ENCODE data around the gene CDC42EP3. TPM values are rescaled to one million over a fixed set of nuclear protein-coding genes. Genes with fewer than 3 reads are reported as not detected.

The CDC42EP3 gene
- total and polyA plus RNA-seq, 9 donors = 12.0 to 82.7 (median 27.6) TPM

GRCh38 chr2:37705191-37705590 lies 33.7 kb upstream of the CDC42EP3 start:
- no peak overlapping the region for H3K27ac ChIP-seq
- intact Hi-C loops (cut with DNase I) = no loop called here
- WGBS, 3 donors = 89 to 91% (median 89%) methylated on average over 2 of the region's 2 CpGs

DNA sequence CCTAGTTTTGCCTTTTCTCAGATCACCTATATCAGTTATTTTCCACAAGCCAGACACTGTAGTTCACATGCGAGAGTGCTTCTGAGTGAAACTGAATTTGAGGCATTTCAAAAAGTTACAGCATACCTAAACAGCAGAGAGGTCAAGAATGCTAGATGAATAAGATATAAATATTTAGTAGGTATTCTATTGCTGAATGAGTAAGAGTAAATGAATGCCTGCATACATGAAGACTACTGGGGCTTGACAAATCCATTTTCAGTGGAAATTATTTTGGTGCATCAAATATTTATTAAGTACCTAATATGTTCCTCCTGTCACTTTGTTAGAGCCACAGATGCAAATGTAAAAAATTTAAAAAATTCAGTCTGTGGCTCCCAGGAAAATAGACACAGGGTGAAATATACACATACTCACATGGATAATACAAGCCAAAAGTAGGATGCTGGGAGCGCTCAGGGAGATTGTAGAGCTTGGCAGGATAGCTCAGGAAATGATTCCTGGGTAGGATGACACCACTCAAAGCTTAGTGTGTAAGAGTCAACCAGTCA lies 27.6 kb upstream of the CDC42EP3 start:
- Histone ChIP-seq H3K4me1 (ENCODE audit: insufficient read depth) (no peaks in the 10 kb centered on the region), H3K4me3 (no peak overlapping the region), H3K27me3 (no peaks in the 10 kb centered on the region), H3K27ac (no peak overlapping the region), H3K9me3 (no peaks in the 10 kb centered on the region), H3K36me3 (no peaks in the 10 kb centered on the region)
- WGBS, 3 donors = 89 to 94% (median 93%) methylated on average over 2 of the region's 2 CpGs
- no peak for TF ChIP-seq EP300 (IDR thresholded peaks at IDR 0.05)
- no peak for TF ChIP-seq CTCF (IDR thresholded peaks at IDR 0.05)
- no peak for TF ChIP-seq POLR2A (IDR thresholded peaks at IDR 0.05)
- intact Hi-C loops (cut with DNase I) = no loop called here
- DNase-seq = no peak

More at GRCh38 chr2:37705191-37705590, 33.7 kb upstream of the CDC42EP3 start:
- H3K4me1 ChIP-seq (ENCODE audit: insufficient read depth) = no peaks in the 10 kb centered on the region
- H3K36me3 ChIP-seq = no peaks in the 10 kb centered on the region
- no peaks in the 10 kb centered on the region for H3K9me3 ChIP-seq
- TF ChIP-seq EP300 (IDR thresholded peaks at IDR 0.05) (no peak), CTCF (IDR thresholded peaks at IDR 0.05) (no peak), POLR2A (IDR thresholded peaks at IDR 0.05) (no peak)
- no peak overlapping the region for H3K4me3 ChIP-seq
- no peak for DNase-seq
- H3K27me3 ChIP-seq = no peaks in the 10 kb centered on the region

DNA sequence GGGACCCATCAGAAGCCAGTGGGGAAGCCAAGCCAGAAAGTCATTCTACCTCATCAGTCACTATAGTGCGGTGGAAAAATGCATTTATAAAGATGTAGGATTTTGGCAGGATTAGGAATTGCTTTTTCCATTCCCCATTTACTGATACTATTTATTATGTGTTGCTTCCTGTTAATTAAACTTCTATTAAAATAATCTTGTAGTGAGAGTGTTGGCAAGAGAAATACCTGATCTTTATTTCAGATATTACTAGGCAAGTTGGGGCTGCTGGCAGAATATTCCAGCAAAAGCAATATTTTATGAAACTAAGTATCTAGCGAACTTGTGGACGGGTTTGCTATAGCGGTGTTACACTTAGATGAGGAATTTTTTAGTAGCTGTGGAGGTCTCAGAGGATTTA lies 23.9 kb upstream of the CDC42EP3 start:
- TF ChIP-seq EP300 (IDR thresholded peaks at IDR 0.05) (no peak), POLR2A (IDR thresholded peaks at IDR 0.05) (no peak), CTCF (IDR thresholded peaks at IDR 0.05) (no peak)
- H3K27ac ChIP-seq = no peak overlapping the region

DNA sequence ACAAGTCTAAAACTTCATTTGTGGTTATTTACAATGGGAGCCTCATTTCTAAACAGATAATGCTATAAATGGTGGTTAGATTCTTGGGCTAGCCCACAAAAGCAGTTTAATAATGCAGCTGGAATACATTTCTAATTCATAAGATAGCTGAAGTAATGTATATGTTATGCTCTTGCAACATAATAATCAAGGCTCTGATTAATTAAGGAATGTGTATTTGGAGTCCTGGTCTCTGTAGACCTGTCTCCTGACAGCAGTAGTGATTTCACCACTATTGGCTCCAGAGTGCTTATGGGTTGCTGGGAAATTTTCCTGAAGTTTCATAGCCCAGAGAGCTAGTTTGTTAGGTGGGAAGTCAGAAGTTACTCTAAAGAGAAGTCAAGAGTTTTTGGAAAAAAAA lies 21.3 kb upstream of the CDC42EP3 start:
- Histone ChIP-seq H3K27me3 (no peaks in the 10 kb centered on the region), H3K36me3 (no peaks in the 10 kb centered on the region), H3K9me3 (no peaks in the 10 kb centered on the region), H3K4me1 (ENCODE audit: insufficient read depth) (peaks cover 10% of the 10 kb centered on the region), H3K27ac (no peak overlapping the region), H3K4me3 (no peak overlapping the region)
- intact Hi-C loops (cut with DNase I) = no loop called here
- DNase-seq = no peak
- TF ChIP-seq CTCF (IDR thresholded peaks at IDR 0.05) (no peak), POLR2A (IDR thresholded peaks at IDR 0.05) (no peak), EP300 (IDR thresholded peaks at IDR 0.05) (no peak)

More for the DNA sequence above, 23.9 kb upstream of the CDC42EP3 start:
- 28 to 36% (median 35%) methylated on average over 4 of the region's 4 CpGs for WGBS, 3 donors
- Histone ChIP-seq H3K4me1 (ENCODE audit: insufficient read depth) (peaks cover 2% of the 10 kb centered on the region), H3K9me3 (no peaks in the 10 kb centered on the region), H3K4me3 (no peak overlapping the region), H3K36me3 (no peaks in the 10 kb centered on the region), H3K27me3 (no peaks in the 10 kb centered on the region)
- intact Hi-C loops (cut with DNase I) = no loop called here
- no peak for DNase-seq
